ENCODE results near the gene RPLP1.
"Not testable (repeated sequence)": the region's sequence is repeated elsewhere in the genome, so short reads cannot be mapped to it uniquely, and the experiment has no call there.

GRCh38 chr15:69450221-69450620, 2.4 kb upstream of the RPLP1 start:
- TF ChIP-seq HNF4A (conservative IDR thresholded peaks at IDR 0.05); CTCF (IDR thresholded peaks at IDR 0.05; ENCODE audit: low read depth, low read length, missing input control); TAF1 (conservative IDR thresholded peaks at IDR 0.05); ATF3 (IDR thresholded peaks at IDR 0.05); REST (IDR thresholded peaks at IDR 0.05); ZBTB33 (IDR thresholded peaks at IDR 0.05): not testable (repeated sequence)
